Left lung (tissue), 10 donors: ENCODE results near the gene GJB3. TPM values are rescaled to one million over a fixed set of nuclear protein-coding genes. Genes with fewer than 3 reads are reported as not detected.

Experiments used
- ATAC-seq: fragments of 200-7000 bp; cut with Tn5 transposase; one replicate; pipeline ENCODE4 v1.9.1; 2020; ENCODE audit warnings: moderate library complexity
- DNase-seq, 4 donors: peaks; one replicate each; pipeline ENCODE4 v3.0.0-alpha.2; 2013 to 2020
- H3K27ac ChIP-seq, 2 donors: fragments of 200-600 bp; sonication (generic) in 1 of 2; one replicate each; pipeline versions ENCODE4 v1.5.0 to v1.8.0; 2020 to 2021
- H3K27me3 ChIP-seq, 2 donors: fragments of 200-600 bp; sonication (generic) in 1 of 2; one replicate each; pipeline versions ENCODE4 v1.5.0 to v1.8.0; 2020 to 2021
- H3K36me3 ChIP-seq, 2 donors: fragments of 200-600 bp; sonication (generic) in 1 of 2; one replicate each; pipeline versions ENCODE4 v1.5.0 to v1.8.0; 2020 to 2021
- H3K4me1 ChIP-seq, 2 donors: fragments of 200-600 bp; one replicate each; pipeline ENCODE4 v1.8.0; 2021
- H3K4me3 ChIP-seq, 2 donors: fragments of 200-600 bp; sonication (generic) in 1 of 2; one replicate each; pipeline versions ENCODE4 v1.5.0 to v1.8.0; 2020 to 2021; ENCODE audit warnings: mild to moderate bottlenecking in 1 of 2
- H3K9me3 ChIP-seq, 2 donors: fragments of 200-600 bp; sonication (generic) in 1 of 2; one replicate each; pipeline versions ENCODE4 v1.5.0 to v1.8.0; 2020 to 2021
- intact Hi-C, 2 donors: fragments of 100-400 bp; cut with DNase I; formaldehyde crosslinking; loops; one replicate each; pipeline versions ENCODE4 v1.11.2 to v1.14.2; 2022
- polyA plus RNA-seq, 6 donors: library from polyadenylated mRNA; unstranded; fragments of 120-200 nt; gene quantifications; one replicate each; pipeline ENCODE4 v1.2.1, GENCODE V29; 2013; ENCODE audit not compliant: insufficient read length in 6 of 6
- total RNA-seq, 2 donors: library from RNA; stranded (reverse); fragmentation: NEBNext Ultra II Directional; extraction: Animal tissue kit (Norgen Biotek cat#: 25700); gene quantifications; one replicate each; pipeline ENCODE4 v1.2.1, GENCODE V29; 2021
- TF ChIP-seq, protein P1 (sequence below), 2 donors: fragments of 200-600 bp; sonication (generic) in 1 of 2; IDR thresholded peaks; one replicate each; pipeline versions ENCODE4 v1.5.0 to v1.8.0; 2021; ENCODE audit warnings: antibody characterized with exemption in 2 of 2
- donor health status: DM: no; HTN: yes; CAD: no.
- donor health status: DM: no; HTN: no; CAD: no.

Gene GJB3
- total and polyA plus RNA-seq, 8 donors: 0.15 to 2.0 (median 0.47) TPM; not detected in 4

DNA sequence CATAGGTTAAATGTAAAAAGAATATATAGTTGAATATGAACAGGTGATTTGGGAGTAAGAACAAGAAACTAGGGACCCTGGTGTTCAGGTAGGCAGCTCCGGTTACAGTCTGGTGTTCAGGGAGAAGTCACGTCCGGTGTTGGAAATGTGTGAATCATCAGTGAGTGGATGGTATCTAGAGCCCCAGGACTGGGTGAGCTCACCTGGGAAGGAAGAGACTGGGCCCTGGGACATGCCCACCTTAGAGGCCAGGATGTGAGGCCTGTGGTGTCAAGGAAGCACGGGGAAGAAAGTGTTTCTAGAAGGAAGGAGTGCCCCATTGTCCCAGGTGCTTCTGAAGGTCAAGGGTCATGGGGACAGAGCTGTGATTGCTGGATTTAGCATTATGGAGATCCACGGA, 1.5 kb upstream of the GJB3 start:
- intact Hi-C loops: no loop called here
- Histone ChIP-seq H3K9me3 (no peaks in the 10 kb centered on the region), H3K27me3 (peaks cover 19 to 76% of the 10 kb centered on the region in 2 donors), H3K4me1 (peaks cover 0 to 4% of the 10 kb centered on the region in 2 donors), H3K27ac (no peak overlapping the region), H3K36me3 (no peaks in the 10 kb centered on the region), H3K4me3 (no peak overlapping the region)
- DNase-seq (peak in 1 of 4 donors; percentile 25), ATAC-seq (no peak)
- TF ChIP-seq, protein P1, sequence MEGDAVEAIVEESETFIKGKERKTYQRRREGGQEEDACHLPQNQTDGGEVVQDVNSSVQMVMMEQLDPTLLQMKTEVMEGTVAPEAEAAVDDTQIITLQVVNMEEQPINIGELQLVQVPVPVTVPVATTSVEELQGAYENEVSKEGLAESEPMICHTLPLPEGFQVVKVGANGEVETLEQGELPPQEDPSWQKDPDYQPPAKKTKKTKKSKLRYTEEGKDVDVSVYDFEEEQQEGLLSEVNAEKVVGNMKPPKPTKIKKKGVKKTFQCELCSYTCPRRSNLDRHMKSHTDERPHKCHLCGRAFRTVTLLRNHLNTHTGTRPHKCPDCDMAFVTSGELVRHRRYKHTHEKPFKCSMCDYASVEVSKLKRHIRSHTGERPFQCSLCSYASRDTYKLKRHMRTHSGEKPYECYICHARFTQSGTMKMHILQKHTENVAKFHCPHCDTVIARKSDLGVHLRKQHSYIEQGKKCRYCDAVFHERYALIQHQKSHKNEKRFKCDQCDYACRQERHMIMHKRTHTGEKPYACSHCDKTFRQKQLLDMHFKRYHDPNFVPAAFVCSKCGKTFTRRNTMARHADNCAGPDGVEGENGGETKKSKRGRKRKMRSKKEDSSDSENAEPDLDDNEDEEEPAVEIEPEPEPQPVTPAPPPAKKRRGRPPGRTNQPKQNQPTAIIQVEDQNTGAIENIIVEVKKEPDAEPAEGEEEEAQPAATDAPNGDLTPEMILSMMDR (IDR thresholded peaks at IDR 0.05): no peak

DNA sequence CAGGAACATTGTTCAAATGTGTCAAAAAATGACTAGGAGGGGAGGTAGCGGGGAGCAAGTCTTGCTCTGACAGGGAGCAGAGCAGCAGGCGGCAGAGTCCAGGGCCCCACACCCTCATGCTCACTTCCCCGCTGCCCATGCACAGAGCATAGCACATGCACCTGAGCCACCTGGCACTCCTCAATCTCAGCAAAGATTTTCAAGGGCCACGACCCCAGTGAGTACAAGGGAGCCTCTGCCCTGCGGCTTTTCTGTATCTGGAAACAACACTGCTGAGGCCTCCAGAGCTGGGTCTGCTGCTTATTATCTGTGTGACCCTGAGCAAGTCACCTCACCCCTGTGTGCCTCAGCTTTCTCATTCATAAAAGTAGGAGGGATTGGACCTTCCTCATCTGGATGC, 1.1 kb upstream of the GJB3 start:
- H3K36me3 ChIP-seq: no peaks in the 10 kb centered on the region
- H3K27me3 ChIP-seq: peaks cover 19 to 75% of the 10 kb centered on the region in 2 donors
- ATAC-seq (no peak), DNase-seq (no peak)
- no peak overlapping the region for H3K27ac ChIP-seq
- H3K9me3 ChIP-seq: no peaks in the 10 kb centered on the region
- peaks cover 0 to 4% of the 10 kb centered on the region in 2 donors for H3K4me1 ChIP-seq
- H3K4me3 ChIP-seq: no peak overlapping the region
- TF ChIP-seq, protein P1 (IDR thresholded peaks at IDR 0.05): no peak
- intact Hi-C loops: no loop called here

DNA sequence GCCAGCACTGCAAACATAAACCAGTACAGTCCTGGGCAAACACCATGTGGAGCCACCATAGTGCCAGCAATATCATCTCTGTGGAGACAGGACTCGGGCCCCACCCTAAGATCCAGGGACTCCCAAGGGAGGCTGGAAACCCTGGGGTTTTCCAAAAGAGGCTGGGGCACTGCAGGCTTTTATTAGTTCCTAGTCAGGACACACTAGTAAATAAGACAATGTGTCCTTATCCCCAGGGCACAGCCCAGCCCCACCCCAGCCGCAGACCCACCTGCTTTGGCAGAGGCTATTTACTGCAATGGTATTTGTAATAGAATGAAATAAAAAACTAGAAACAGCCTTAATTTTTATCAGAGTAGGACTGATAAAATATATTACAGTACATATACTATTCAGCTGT, 486 bp upstream of the GJB3 start:
- intact Hi-C loops: no loop called here
- Histone ChIP-seq H3K36me3 (no peaks in the 10 kb centered on the region), H3K27me3 (peaks cover 19 to 70% of the 10 kb centered on the region in 2 donors), H3K4me3 (no peak overlapping the region), H3K27ac (no peak overlapping the region), H3K4me1 (peaks cover 0 to 4% of the 10 kb centered on the region in 2 donors), H3K9me3 (no peaks in the 10 kb centered on the region)
- peak in 1 of 4 donors; percentile 65 for DNase-seq
- ATAC-seq: no peak
- TF ChIP-seq, protein P1 (IDR thresholded peaks at IDR 0.05): no peak

DNA sequence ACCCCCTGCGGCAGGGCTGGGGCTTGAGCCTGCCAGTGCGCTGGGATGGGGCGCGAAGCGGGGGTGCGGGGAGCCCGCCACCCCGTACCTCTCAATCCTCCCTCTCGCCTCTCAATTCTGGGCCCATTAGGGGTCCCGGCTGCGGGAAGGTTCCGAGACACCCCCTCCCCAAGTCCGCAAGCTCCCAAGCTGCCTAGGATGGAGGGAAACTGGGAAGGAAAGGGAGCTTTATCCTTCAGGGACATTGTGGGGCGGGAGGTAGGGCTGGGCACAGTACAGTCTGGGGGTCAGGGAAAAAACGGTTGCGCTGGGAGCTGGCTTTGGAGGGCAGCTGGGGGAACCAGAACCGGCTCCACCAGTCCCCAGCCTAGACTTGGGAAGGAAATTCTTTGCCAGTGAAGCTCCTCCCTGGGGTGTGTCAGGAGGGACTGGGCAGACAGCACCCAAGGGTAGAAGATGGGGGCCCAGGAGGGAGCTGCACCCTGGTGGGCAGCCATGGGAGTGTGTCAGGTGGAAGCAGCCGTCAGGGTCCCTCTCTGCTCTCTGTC, 904 bp downstream of the GJB3 start:
- Histone ChIP-seq H3K4me1 (peaks cover 3 to 4% of the 10 kb centered on the region in 2 donors), H3K36me3 (no peaks in the 10 kb centered on the region), H3K9me3 (no peaks in the 10 kb centered on the region), H3K27me3 (peaks cover 19 to 61% of the 10 kb centered on the region in 2 donors), H3K27ac (no peak overlapping the region), H3K4me3 (peak overlapping the region; percentile 16 to 26)
- ATAC-seq (peak; percentile 52), DNase-seq (peak in 2 of 4 donors; percentile 22 to 37)
- intact Hi-C loops: no loop called here
- TF ChIP-seq, protein P1 (IDR thresholded peaks at IDR 0.05): no peak

DNA sequence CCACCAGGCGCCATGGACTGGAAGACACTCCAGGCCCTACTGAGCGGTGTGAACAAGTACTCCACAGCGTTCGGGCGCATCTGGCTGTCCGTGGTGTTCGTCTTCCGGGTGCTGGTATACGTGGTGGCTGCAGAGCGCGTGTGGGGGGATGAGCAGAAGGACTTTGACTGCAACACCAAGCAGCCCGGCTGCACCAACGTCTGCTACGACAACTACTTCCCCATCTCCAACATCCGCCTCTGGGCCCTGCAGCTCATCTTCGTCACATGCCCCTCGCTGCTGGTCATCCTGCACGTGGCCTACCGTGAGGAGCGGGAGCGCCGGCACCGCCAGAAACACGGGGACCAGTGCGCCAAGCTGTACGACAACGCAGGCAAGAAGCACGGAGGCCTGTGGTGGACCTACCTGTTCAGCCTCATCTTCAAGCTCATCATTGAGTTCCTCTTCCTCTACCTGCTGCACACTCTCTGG, 3.8 kb downstream of the GJB3 start:
- intact Hi-C loops: loop anchor here in 1 of 2 donors (5.0 kb wide), 2 partner anchors 68 to 83 kb away; no protein-coding TSS in a partner anchor
- DNase-seq: no peak

More for the DNA sequence above, 3.8 kb downstream of the GJB3 start:
- TF ChIP-seq, protein P1 (IDR thresholded peaks at IDR 0.05): no peak
- Histone ChIP-seq H3K36me3 (no peaks in the 10 kb centered on the region), H3K27ac (no peak overlapping the region), H3K27me3 (peaks cover 19 to 39% of the 10 kb centered on the region in 2 donors), H3K9me3 (no peaks in the 10 kb centered on the region), H3K4me1 (peaks cover 3 to 4% of the 10 kb centered on the region in 2 donors), H3K4me3 (no peak overlapping the region)
- no peak for ATAC-seq
